Measurements from ENCODE around the gene AATK.

- TF ChIP-seq POLR2A (IDR thresholded peaks at IDR 0.05; ENCODE audit: low read length) (no peak), GATA1 (IDR thresholded peaks at IDR 0.05; ENCODE audit: low read depth, low read length) (no peak)
These were observed 35.3 kb downstream of the AATK start for GRCh38 chr17:81130385-81131361.
